B cell (primary cell): ENCODE measurements around the gene RFX2. TPM values are rescaled to one million over a fixed set of nuclear protein-coding genes. Genes with fewer than 3 reads are reported as not detected.

Experiments used
- ATAC-seq: fragments of 200-7000 bp; cut with Tn5 transposase; one replicate; pipeline ENCODE4 v1.10.0; 2021; ENCODE audit warnings: low read depth, mild to moderate bottlenecking, moderate number of reproducible peaks, moderate library complexity
- CTCF ChIA-PET: fragments of 350-600 bp; sonication (Branson Sonifier 250); formaldehyde crosslinking; loops from one replicate; lab custom pipeline; 2021; ENCODE audit warnings: antibody characterized with exemption, inconsistent platforms; lab: Charles Lee
- POLR2A ChIA-PET: fragments of 350-600 bp; sonication (Branson Sonifier 250); formaldehyde crosslinking; loops from one replicate; lab custom pipeline; 2021; ENCODE audit warnings: antibody characterized with exemption; lab: Charles Lee
- DNase-seq: peaks from one replicate; pipeline ENCODE4 v3.0.0; 2013
- H2AFZ ChIP-seq: 2 replicates; pipeline ENCODE4 v1.6.1; 2012; ENCODE audit warnings: mild to moderate bottlenecking, low read depth, low read length; ENCODE audit not compliant: insufficient read depth, poor library complexity, severe bottlenecking
- H3K27ac ChIP-seq, 2 donors: 1 replicate in 1 of 2; 2 replicates in 1 of 2; pipeline ENCODE4 v1.5.1; 2012 to 2013; ENCODE audit warnings: low read length in 2 of 2, mild to moderate bottlenecking in 2 of 2, moderate library complexity in 1 of 2
- H3K27me3 ChIP-seq, 4 experiments: fragments of 200-600 bp in 1 of 4; sonication (generic) in 1 of 4; replicated peaks in 1 of 4; 1 replicate in 2 of 4; 2 replicates in 2 of 4; pipeline versions ENCODE4 v1.6.1 to v1.7.0; 2013 to 2016; ENCODE audit warnings: low read length in 3 of 4, mild to moderate bottlenecking in 2 of 4, mixed read lengths in 1 of 4, moderate library complexity in 1 of 4; ENCODE audit not compliant: insufficient read depth in 4 of 4, control insufficient read depth in 3 of 4; ENCODE audit errors: control extremely low read depth in 1 of 4
- H3K36me3 ChIP-seq, 2 experiments: replicated peaks in 1 of 2; 1 replicate in 1 of 2; 2 replicates in 1 of 2; pipeline versions ENCODE4 v1.6.1 to v1.7.1; 2013; ENCODE audit warnings: low read length in 1 of 2; ENCODE audit not compliant: insufficient read depth in 2 of 2, control insufficient read depth in 1 of 2; ENCODE audit errors: control extremely low read depth in 1 of 2, extremely low read depth in 1 of 2
- H3K4me1 ChIP-seq, 2 donors: fragments of 200-600 bp in 1 of 2; sonication (generic) in 1 of 2; 1 replicate in 1 of 2; 2 replicates in 1 of 2; pipeline versions ENCODE4 v1.5.1 to v1.6.1; 2013 to 2017; ENCODE audit warnings: low read length in 2 of 2; ENCODE audit not compliant: control insufficient read depth in 2 of 2, insufficient read depth in 2 of 2
- H3K4me2 ChIP-seq: replicated peaks from 2 replicates; pipeline ENCODE3; 2012; ENCODE audit warnings: mild to moderate bottlenecking, low read depth, low read length; ENCODE audit not compliant: poor library complexity, severe bottlenecking
- H3K4me3 ChIP-seq, 5 experiments: fragments of 200-600 bp in 1 of 5; sonication (generic) in 1 of 5; 1 replicate in 3 of 5; 2 replicates in 2 of 5; pipeline versions ENCODE4 v1.5.1 to v1.7.0; 2011 to 2016; ENCODE audit warnings: low read length in 4 of 5, mild to moderate bottlenecking in 4 of 5, low read depth in 2 of 5, control low read depth in 1 of 5, moderate library complexity in 1 of 5; ENCODE audit not compliant: insufficient read depth in 1 of 5; ENCODE audit errors: control extremely low read depth in 1 of 5, extremely low read depth in 1 of 5
- H3K79me2 ChIP-seq: fragments of 200-600 bp; sonication (generic); one replicate; pipeline ENCODE4 v1.6.0; 2016; ENCODE audit warnings: low read length; ENCODE audit not compliant: control insufficient read depth, insufficient read depth
- H3K9ac ChIP-seq: fragments of 200-600 bp; sonication (generic); 2 replicates; pipeline ENCODE4 v1.6.1; 2017; ENCODE audit warnings: mild to moderate bottlenecking, low read length, moderate library complexity
- H3K9me3 ChIP-seq, 3 donors: one replicate each; pipeline versions ENCODE4 v1.6.1 to v1.7.1; 2013; ENCODE audit warnings: low read length in 2 of 3; ENCODE audit not compliant: control insufficient read depth in 2 of 3, insufficient read depth in 1 of 3; ENCODE audit errors: control extremely low read depth in 1 of 3
- H4K20me1 ChIP-seq: 2 replicates; pipeline ENCODE4 v1.6.0; 2012; ENCODE audit warnings: mild to moderate bottlenecking, low read length; ENCODE audit not compliant: insufficient read depth, control insufficient read depth, poor library complexity, severe bottlenecking
- H3K27ac Mint-ChIP-seq: one replicate; pipeline ENCODE4 v1.8.0; 2021; ENCODE audit warnings: mixed read lengths
- H3K27me3 Mint-ChIP-seq: one replicate; pipeline ENCODE4 v1.8.0; 2021; ENCODE audit warnings: mixed read lengths
- H3K4me1 Mint-ChIP-seq: one replicate; pipeline ENCODE4 v1.8.0; 2021; ENCODE audit warnings: mixed read lengths
- H3K4me3 Mint-ChIP-seq: one replicate; pipeline ENCODE4 v1.8.0; 2021; ENCODE audit warnings: mixed read lengths
- H3K9me3 Mint-ChIP-seq: one replicate; pipeline ENCODE4 v1.8.0; 2022; ENCODE audit warnings: mixed read lengths; ENCODE audit not compliant: insufficient read depth
- EZH2 ChIP-seq: IDR thresholded peaks from 2 replicates; pipeline ENCODE4 v1.6.1; 2012; ENCODE audit warnings: borderline replicate concordance, low read depth, mild to moderate bottlenecking, moderate library complexity, low read length; ENCODE audit not compliant: insufficient read depth, poor library complexity, severe bottlenecking
- WGBS: methylation state at CpG from one replicate; pipeline ENCODE4 v1.1.5; 2013; ENCODE audit warnings: missing lambda C conversion rate; ENCODE audit not compliant: insufficient coverage; 5-methylcytosine and 5-hydroxymethylcytosine counted together
- intact Hi-C: fragments of 100-400 bp; cut with micrococcal nuclease; formaldehyde crosslinking; loops from one replicate; pipeline ENCODE4 v1.10.0; 2022
- polyA plus RNA-seq: library from polyadenylated mRNA; depleted of rRNA; stranded (reverse); fragments of >200 nt; gene quantifications from 2 replicates; pipeline ENCODE4 v1.2.3, GENCODE V29; 2012
- total RNA-seq, 2 donors: library from RNA; stranded (reverse); fragments of 120-200 nt in 1 of 2; gene quantifications; 1 replicate in 1 of 2; 2 replicates in 1 of 2; pipeline versions ENCODE4 v1.2.3 to v1.2.4, GENCODE V29; 2013 to 2022
- TF ChIP-seq, protein P1 (sequence below): fragments of 200-600 bp; IDR thresholded peaks from one replicate; pipeline ENCODE4 v1.8.0; 2022; ENCODE audit warnings: antibody characterized with exemption, mild to moderate bottlenecking

The RFX2 gene
- total and polyA plus RNA-seq, 2 donors (not counting 1 experiment from before 2014, with no cell fraction given), result 7.1 to 8.6 TPM

DNA sequence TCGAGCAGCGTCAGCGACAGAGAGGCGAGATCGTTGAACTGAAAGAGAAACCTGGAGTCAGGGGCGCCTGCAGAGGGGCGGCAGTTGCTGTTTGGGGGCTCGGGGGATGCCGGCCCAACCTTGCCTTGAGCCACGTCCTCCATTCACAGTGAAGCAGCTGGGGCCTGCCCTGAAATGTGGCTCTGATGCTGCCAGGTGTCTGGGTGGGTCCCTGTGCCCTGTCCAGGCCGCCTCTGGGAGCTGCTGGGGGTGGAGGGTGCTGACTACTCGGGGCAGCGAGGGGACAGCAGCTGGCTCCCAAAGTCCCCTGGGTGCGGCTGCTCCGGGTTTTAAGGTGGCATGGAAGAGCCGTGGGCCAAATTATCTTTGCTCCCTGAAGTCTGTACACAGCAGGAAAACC, 114.7 kb downstream of the RFX2 start:
- no peaks in the 10 kb centered on the region for H3K27me3 Mint-ChIP-seq
- H3K4me3 Mint-ChIP-seq, result no peak overlapping the region
- WGBS, result 80% methylated on average over 16 of the region's 16 CpGs
- H3K79me2 ChIP-seq, result no peaks in the 10 kb centered on the region
- intact Hi-C loops, result no loop called here
- H3K9ac ChIP-seq, result no peak overlapping the region
- peaks cover 4% of the 10 kb centered on the region for H3K9me3 Mint-ChIP-seq
- no peak for ATAC-seq
- H3K27ac Mint-ChIP-seq, result no peak overlapping the region
- H3K9me3 ChIP-seq, result peaks cover 0 to 20% (median 0%) of the 10 kb centered on the region in 3 donors
- CTCF ChIA-PET, result no interaction called here
- H3K4me1 Mint-ChIP-seq, result peaks cover 12% of the 10 kb centered on the region
- no peak overlapping the region for H3K27ac ChIP-seq
- POLR2A ChIA-PET, result no interaction called here
- no peak overlapping the region for H3K4me3 ChIP-seq
- H4K20me1 ChIP-seq, result no peaks in the 10 kb centered on the region
- TF ChIP-seq EZH2, result no peak
- H2AFZ ChIP-seq, result no peak overlapping the region
- no peaks in the 10 kb centered on the region for H3K36me3 ChIP-seq
- no peaks in the 10 kb centered on the region for H3K27me3 ChIP-seq
- no peak overlapping the region for H3K4me2 ChIP-seq
- DNase-seq, result no peak
- H3K4me1 ChIP-seq, result peaks cover 0 to 19% of the 10 kb centered on the region in 2 donors

DNA sequence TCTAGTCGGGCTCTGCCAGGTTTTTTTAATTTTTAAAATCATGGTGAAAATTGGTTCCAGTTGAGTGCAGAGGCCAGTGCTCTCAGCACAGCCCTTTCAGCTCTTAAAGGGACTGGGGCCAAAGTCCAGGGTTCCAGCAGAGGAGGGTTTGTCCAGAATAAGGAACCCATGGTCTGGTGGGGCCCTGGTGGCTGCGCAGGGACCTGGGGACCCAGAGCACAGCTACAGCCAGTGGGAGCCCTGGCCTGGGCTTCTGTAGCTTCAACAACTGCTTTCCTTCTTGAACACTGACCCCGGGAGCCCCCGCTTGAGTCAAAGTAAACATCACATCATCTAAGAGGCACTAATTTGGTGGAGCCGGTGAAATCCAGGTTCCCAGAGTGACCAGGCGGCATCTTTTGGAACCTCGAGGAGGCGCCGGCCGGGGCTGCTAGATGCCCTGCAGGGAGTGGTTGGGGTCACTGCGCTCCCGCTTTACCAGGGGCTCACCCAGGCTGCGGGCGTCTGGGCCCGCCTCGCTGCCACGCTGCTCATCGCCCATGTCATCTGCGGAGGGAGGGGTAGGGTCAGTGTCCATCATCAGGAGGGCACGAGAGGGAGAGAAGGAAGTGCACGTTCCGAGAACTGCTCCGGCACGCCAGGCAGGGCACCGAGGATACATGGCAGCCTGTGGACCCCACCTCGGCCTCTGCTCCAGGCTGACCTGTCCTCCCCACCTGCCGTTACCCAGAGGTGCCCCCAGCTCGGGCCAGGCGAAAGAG, 115.7 kb downstream of the RFX2 start:
- H2AFZ ChIP-seq, result no peak overlapping the region
- intact Hi-C loops, result no loop called here
- Mint-ChIP-seq H3K4me1 (peaks cover 19% of the 10 kb centered on the region), H3K27me3 (no peaks in the 10 kb centered on the region), H3K9me3 (peaks cover 2% of the 10 kb centered on the region), H3K4me3 (no peak overlapping the region), H3K27ac (no peak overlapping the region)
- no peaks in the 10 kb centered on the region for H3K79me2 ChIP-seq
- DNase-seq (no peak), ATAC-seq (no peak)
- 97% methylated on average over 29 of the region's 29 CpGs for WGBS
- H3K4me3 ChIP-seq, result no peak overlapping the region
- peaks cover 0 to 19% of the 10 kb centered on the region in 2 donors for H3K4me1 ChIP-seq
- H3K9me3 ChIP-seq, result peaks cover 0 to 10% (median 0%) of the 10 kb centered on the region in 3 donors
- TF ChIP-seq, protein P1, sequence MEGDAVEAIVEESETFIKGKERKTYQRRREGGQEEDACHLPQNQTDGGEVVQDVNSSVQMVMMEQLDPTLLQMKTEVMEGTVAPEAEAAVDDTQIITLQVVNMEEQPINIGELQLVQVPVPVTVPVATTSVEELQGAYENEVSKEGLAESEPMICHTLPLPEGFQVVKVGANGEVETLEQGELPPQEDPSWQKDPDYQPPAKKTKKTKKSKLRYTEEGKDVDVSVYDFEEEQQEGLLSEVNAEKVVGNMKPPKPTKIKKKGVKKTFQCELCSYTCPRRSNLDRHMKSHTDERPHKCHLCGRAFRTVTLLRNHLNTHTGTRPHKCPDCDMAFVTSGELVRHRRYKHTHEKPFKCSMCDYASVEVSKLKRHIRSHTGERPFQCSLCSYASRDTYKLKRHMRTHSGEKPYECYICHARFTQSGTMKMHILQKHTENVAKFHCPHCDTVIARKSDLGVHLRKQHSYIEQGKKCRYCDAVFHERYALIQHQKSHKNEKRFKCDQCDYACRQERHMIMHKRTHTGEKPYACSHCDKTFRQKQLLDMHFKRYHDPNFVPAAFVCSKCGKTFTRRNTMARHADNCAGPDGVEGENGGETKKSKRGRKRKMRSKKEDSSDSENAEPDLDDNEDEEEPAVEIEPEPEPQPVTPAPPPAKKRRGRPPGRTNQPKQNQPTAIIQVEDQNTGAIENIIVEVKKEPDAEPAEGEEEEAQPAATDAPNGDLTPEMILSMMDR, result no peak
- no peak for TF ChIP-seq EZH2
- no peak overlapping the region for H3K4me2 ChIP-seq
- POLR2A ChIA-PET, result no interaction called here
- H3K27ac ChIP-seq, result no peak overlapping the region
- CTCF ChIA-PET, result no interaction called here
- no peaks in the 10 kb centered on the region for H3K27me3 ChIP-seq
- H4K20me1 ChIP-seq, result no peaks in the 10 kb centered on the region
- no peaks in the 10 kb centered on the region for H3K36me3 ChIP-seq
- no peak overlapping the region for H3K9ac ChIP-seq
